Measurements from ENCODE around the gene ZNF888. TPM values are rescaled to one million over a fixed set of nuclear protein-coding genes. Genes with fewer than 3 reads are reported as not detected.

The ZNF888 gene
- total RNA-seq (15.3 and 15.6 TPM in 2 replicates), polyA plus RNA-seq (2.3 and 2.7 TPM in 2 replicates), polyA minus RNA-seq (2.5 and 3.4 TPM in 2 replicates)
- 8.1 TPM for total RNA-seq (2013)

DNA sequence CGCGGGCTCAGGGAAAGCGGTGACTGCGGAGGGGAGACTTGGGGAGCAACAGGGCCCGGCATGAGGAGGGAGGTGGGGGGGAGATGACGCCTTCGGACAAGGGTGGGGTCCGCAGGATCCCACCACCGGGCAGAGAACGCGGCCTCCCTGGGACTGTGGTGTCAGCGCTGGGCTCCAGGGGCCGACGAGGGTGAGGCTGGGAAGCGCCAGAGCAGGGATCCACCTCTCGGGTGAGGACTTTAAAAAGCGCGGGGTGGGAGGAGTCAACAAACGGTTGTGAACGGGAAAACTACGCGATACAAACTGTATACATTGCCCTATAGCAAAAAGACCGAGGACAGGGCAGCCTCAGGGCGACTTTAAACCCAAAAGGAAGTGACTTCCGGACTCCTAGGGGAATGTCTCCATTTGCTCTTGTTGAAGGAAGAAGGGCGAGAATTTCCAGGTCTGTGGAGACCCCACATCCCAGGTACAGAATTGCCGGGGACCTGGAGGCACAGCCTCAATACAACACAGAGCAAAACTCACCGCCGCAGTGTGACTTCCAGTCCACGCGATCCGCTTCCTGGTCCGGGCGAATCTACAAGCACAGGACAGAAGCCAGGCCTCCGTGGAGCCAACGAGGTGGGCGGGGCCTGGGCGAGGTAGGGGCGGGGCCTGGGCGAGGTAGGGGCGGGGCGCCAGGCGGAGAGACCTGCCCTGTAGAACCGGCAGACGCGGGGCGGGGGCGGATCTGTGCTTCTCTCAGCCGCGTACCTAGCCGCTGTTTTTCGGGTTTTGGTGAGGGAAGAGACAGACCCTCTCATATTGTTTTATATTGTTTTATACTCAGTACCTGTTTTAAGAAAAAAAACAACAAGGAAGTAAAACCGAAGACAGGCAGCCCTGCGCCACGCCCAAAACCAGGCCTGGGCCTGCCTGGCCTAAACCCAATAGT, at the start of gene ZNF888:
ZNF888 (minus strand) TSS at position 588 of the 937 bp plus-strand sequence. CDS start 5,555 bp downstream, outside the sequence.
- peaks cover 11 to 18% of the 10 kb centered on the region in 2 donors for H3K4me1 ChIP-seq (ENCODE audit: control insufficient read depth in 2 of 2, insufficient read depth in 2 of 2, low read length in 2 of 2)
- Mint-ChIP-seq H3K4me1 (peaks cover 28% of the 10 kb centered on the region), H3K27ac (peak within 1 kb of the TSS; percentile 93), H3K4me3 (peak within 1 kb of the TSS; percentile 97), H3K9me3 (ENCODE audit: insufficient read depth) (no peaks in the 10 kb centered on the region), H3K27me3 (no peaks in the 10 kb centered on the region)
- peak within 1 kb of the TSS; percentile 82 to 97 (median 88) for H3K4me3 ChIP-seq (ENCODE audit: control extremely low read depth in 1 of 5, extremely low read depth in 1 of 5, insufficient read depth in 1 of 5, low read depth in 2 of 5, low read length in 4 of 5)
- H3K36me3 ChIP-seq (replicated peaks in 1 of 2; ENCODE audit: control extremely low read depth in 1 of 2, control insufficient read depth in 1 of 2, extremely low read depth in 1 of 2, insufficient read depth in 2 of 2, low read length in 1 of 2): peaks cover 0 to 3% of the 10 kb centered on the region in 2 experiments
- H3K9ac ChIP-seq (ENCODE audit: low read length): peak within 1 kb of the TSS; percentile 94
- TF ChIP-seq EZH2 (IDR thresholded peaks at IDR 0.05; ENCODE audit: borderline replicate concordance, insufficient read depth, low read depth, low read length, poor library complexity, severe bottlenecking): no peak
- no peak for TF ChIP-seq CTCF (IDR thresholded peaks at IDR 0.05)
- no peaks in the 10 kb centered on the region for H3K27me3 ChIP-seq (replicated peaks in 1 of 4; ENCODE audit: control extremely low read depth in 1 of 4, control insufficient read depth in 3 of 4, insufficient read depth in 4 of 4, low read length in 3 of 4)
- ATAC-seq (ENCODE audit: low read depth) (peak; percentile 100), DNase-seq (peak; percentile 89)
- ChIA-PET POLR2A (no interaction called here), CTCF (no interaction called here)
- 3% methylated on average over 31 of the region's 55 CpGs for WGBS (ENCODE audit: insufficient coverage)
- H2AFZ ChIP-seq (ENCODE audit: insufficient read depth, low read depth, low read length, poor library complexity, severe bottlenecking): peak within 1 kb of the TSS; percentile 95
- peak within 1 kb of the TSS; percentile 66 to 84 for H3K27ac ChIP-seq (ENCODE audit: low read length in 2 of 2)
- peaks cover 5% of the 10 kb centered on the region for H3K79me2 ChIP-seq (ENCODE audit: control insufficient read depth, insufficient read depth, low read length)
- peaks cover 0 to 6% (median 0%) of the 10 kb centered on the region in 3 donors for H3K9me3 ChIP-seq (ENCODE audit: control extremely low read depth in 1 of 3, control insufficient read depth in 2 of 3, insufficient read depth in 1 of 3, low read length in 2 of 3)
- peak within 1 kb of the TSS; percentile 93 for H3K4me2 ChIP-seq (replicated peaks; ENCODE audit: low read depth, low read length, poor library complexity, severe bottlenecking)
- intact Hi-C loops (cut with micrococcal nuclease): loop anchor here (2.0 kb wide), 4 partner anchors 20 to 180 kb away; partner anchors contain the start of genes ZNF160, ZNF320 and ZNF816
- no peaks in the 10 kb centered on the region for H4K20me1 ChIP-seq (ENCODE audit: control insufficient read depth, insufficient read depth, low read length, poor library complexity, severe bottlenecking)

DNA sequence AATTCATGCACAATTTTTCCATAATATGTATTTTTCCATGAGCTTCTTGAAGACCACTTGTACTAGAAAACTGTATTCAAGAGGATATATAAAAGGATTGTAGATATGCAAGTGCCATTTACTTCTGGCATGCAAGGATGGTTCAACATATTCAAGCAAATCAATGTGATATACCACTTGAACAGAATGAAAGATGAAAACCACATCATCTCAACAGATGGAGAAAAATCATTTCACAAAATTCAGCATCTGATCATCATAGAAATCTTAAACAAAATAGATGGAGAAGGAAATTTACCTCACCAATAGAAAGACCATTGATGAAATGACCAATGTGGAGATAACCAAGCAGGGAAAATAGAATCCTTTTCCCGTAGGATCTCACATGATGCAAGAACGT, 44.5 kb upstream of the ZNF888 start:
- no peak overlapping the region for H3K27ac ChIP-seq (ENCODE audit: low read length in 2 of 2)
- ChIA-PET POLR2A (no interaction called here), CTCF (no interaction called here)
- H3K9me3 ChIP-seq (ENCODE audit: control extremely low read depth in 1 of 3, control insufficient read depth in 2 of 3, insufficient read depth in 1 of 3, low read length in 2 of 3): peaks cover 10 to 23% (median 15%) of the 10 kb centered on the region in 3 donors
- TF ChIP-seq CTCF (IDR thresholded peaks at IDR 0.05) (no peak), EZH2 (IDR thresholded peaks at IDR 0.05; ENCODE audit: borderline replicate concordance, insufficient read depth, low read depth, low read length, poor library complexity, severe bottlenecking) (no peak)
- H3K4me2 ChIP-seq (replicated peaks; ENCODE audit: low read depth, low read length, poor library complexity, severe bottlenecking): no peak overlapping the region
- H3K4me1 ChIP-seq (ENCODE audit: control insufficient read depth in 2 of 2, insufficient read depth in 2 of 2, low read length in 2 of 2): peaks cover 5 to 8% of the 10 kb centered on the region in 2 donors
- no peak overlapping the region for H2AFZ ChIP-seq (ENCODE audit: insufficient read depth, low read depth, low read length, poor library complexity, severe bottlenecking)
- intact Hi-C loops (cut with micrococcal nuclease): no loop called here
- no peak overlapping the region for H3K4me3 Mint-ChIP-seq
- no peak overlapping the region for H3K4me3 ChIP-seq (ENCODE audit: control extremely low read depth in 1 of 5, extremely low read depth in 1 of 5, insufficient read depth in 1 of 5, low read depth in 2 of 5, low read length in 4 of 5)
- no peak overlapping the region for H3K9ac ChIP-seq (ENCODE audit: low read length)
- H3K4me1 Mint-ChIP-seq: peaks cover 11% of the 10 kb centered on the region
- H3K79me2 ChIP-seq (ENCODE audit: control insufficient read depth, insufficient read depth, low read length): peaks cover 8% of the 10 kb centered on the region
- DNase-seq: no peak
- peaks cover 12% of the 10 kb centered on the region for H3K9me3 Mint-ChIP-seq (ENCODE audit: insufficient read depth)
- WGBS (ENCODE audit: insufficient coverage): no CpG with 5 or more reads among the region's 2 CpGs
- H4K20me1 ChIP-seq (ENCODE audit: control insufficient read depth, insufficient read depth, low read length, poor library complexity, severe bottlenecking): no peaks in the 10 kb centered on the region
- H3K27me3 Mint-ChIP-seq: peaks cover 7% of the 10 kb centered on the region
- no peak for ATAC-seq (ENCODE audit: low read depth)
- H3K27me3 ChIP-seq (replicated peaks in 1 of 4; ENCODE audit: control extremely low read depth in 1 of 4, control insufficient read depth in 3 of 4, insufficient read depth in 4 of 4, low read length in 3 of 4): no peaks in the 10 kb centered on the region
- H3K27ac Mint-ChIP-seq: no peak overlapping the region
- H3K36me3 ChIP-seq (replicated peaks in 1 of 2; ENCODE audit: control extremely low read depth in 1 of 2, control insufficient read depth in 1 of 2, extremely low read depth in 1 of 2, insufficient read depth in 2 of 2, low read length in 1 of 2): no peaks in the 10 kb centered on the region

All from B cell (primary cell).